CD4-positive, alpha-beta T cell treated with Interleukin-1 beta for 1 hour (primary cell): ENCODE results near the gene SCNN1A.

Source experiments
- DNase-seq, 2 donors: peaks; one replicate each; pipeline ENCODE4 v3.0.0-alpha.2; 2020 to 2022

The SCNN1A gene

DNA sequence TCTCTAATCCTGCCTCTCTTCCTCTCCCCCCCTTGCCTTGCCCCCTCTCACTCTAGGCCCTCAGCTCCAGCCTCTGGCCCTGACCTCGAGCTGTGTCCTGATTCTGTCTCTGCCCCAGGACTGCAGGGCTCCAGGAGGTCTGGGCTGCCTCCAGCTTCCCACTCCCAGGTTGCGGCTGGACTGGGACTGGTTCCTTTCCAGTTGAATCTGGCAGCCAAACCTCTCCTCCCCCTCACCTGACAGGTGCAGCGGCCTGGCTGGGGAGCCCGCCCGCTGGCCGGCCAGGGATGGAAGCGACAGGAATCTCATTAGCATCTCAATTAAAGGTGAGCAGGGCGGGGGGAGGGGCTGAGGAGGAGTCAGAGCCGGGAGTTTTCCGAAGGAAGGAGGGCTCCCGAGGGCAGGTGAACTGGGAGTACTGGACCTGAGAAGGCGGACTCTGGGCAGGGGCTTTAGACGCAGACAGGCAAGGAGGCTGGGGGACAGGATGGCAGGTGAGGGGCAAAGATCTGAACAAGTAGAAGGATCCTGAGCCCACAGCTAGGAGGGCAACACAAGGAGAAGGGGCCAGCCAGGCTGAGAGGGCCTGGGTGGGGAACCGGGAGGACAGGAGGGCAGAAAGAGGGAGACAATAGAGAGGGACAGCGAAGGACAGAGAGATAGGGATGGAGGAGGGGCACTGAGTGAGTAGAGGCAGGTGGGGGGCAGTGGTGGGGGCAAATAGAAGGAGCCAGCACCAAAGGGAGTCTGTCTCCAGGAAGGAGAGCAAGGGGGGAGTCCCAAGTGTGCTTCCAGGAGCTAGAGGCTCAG lies at the start of gene SCNN1A:
Gene SCNN1A (minus strand): TSS at position 295 of the 810 bp plus-strand sequence. CDS start 780 bp downstream, outside the sequence.
- no peak for DNase-seq

DNA sequence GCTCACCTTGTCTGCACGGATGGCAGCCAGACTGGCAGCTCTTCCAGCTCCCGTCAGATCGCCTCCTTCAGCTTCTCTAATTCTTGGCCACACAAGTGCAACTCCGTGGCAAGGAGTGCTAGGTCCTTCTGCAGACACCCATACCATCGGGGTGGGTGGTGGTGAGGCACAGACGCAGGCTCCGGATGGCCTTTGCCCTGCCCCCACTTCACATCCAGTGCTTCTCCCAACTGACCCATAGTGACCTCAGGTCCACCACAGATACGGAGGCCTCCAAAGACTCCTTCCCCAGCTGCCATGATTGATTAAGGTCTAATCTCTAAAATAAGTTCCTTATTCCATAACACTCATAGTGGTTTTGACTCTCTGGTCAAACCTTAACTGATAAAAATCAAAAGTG lies 49.5 kb upstream of the SCNN1A start:
- DNase-seq: no peak

- no peak for DNase-seq
These were observed 48.6 kb upstream of the SCNN1A start for GRCh38 chr12:6424008-6424347.

GRCh38 chr12:6423267-6424007 lies 48.1 kb upstream of the SCNN1A start:
- DNase-seq: peak; percentile 84 to 87

DNA sequence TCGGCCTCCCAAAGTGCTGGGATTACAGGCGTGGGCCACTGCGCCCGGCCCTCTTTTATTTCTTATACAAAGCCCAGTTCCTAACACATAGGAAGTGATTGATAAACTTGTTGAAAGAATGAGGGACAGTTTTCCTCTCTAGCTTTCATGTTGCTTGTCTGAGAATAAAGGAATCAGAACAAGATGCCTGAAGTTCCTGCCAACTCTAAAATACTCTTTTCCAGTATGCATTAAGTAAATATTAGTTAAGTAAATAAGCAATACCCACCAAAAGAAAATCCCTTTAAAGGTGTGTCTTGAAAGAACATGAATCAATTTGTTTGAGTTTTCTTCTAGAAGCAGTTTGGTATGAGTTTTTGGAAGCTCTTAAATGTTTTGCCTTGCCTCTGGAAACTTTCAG lies 45.0 kb upstream of the SCNN1A start:
- no peak for DNase-seq

- no peak for DNase-seq
These were observed 43.4 kb upstream of the SCNN1A start for GRCh38 chr12:6418796-6419195.

- DNase-seq: peak in 1 of 2 donors; percentile 26
These were observed 41.2 kb upstream of the SCNN1A start for GRCh38 chr12:6416596-6416995.

- no peak for DNase-seq
These were observed 32.0 kb upstream of the SCNN1A start for GRCh38 chr12:6407236-6407954.

- no peak for DNase-seq
These were observed 30.6 kb upstream of the SCNN1A start for GRCh38 chr12:6405963-6406362.

- DNase-seq: no peak
These were observed 29.0 kb upstream of the SCNN1A start for GRCh38 chr12:6404390-6404789.

DNA sequence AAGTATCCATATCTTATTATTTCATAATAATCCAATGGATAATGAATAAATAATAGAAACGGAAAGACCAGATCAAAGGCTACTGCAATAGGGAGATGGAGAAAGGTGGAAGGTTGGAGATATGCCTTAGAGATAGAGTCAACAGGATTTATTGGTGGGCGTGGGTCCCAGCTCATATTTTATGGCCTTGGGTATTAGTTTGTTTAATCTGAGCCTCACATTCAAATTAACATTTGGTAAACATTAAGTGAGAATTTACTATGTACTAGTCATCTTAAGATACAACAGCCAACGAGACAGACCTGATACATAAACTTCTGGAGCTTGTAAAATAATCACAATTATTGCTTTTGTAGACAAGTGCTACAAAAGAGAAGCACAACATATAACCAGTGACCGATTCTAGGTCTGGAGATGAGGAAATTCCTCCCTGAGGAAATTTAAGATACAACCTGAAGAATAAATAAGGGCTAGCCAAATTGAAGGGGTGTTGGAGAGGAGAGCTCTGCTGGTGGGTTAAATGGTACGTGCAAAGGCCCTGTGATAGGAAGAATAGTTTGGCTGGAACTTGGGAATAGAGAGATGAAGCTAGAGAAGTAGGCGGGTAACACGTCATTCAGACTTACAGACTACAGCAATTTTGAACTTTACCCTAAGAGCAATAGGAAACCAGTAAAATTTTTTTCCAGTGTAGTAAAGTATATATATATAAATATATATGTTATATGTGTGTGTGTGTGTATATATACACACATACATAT lies 24.7 kb upstream of the SCNN1A start:
- DNase-seq: no peak

DNA sequence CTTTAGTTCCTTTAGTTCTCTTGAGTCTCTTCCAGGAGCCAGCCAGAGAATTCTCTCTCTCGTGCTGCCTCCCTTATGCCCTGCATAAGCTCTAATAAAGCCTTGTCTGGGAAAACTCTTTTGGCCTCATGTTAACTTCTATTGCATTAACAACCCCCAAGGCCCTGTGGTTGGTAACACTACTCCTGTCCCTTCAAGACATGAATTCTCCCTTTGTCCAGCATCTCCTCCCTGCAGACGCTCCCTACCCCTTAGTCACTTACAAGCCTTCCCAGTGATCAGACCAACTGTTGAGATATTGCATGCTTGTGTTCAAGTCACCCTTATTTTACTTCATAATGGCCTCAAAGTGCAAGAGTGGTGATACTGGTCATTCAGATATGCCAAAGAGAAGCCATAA lies 20.7 kb upstream of the SCNN1A start:
- DNase-seq: no peak

DNA sequence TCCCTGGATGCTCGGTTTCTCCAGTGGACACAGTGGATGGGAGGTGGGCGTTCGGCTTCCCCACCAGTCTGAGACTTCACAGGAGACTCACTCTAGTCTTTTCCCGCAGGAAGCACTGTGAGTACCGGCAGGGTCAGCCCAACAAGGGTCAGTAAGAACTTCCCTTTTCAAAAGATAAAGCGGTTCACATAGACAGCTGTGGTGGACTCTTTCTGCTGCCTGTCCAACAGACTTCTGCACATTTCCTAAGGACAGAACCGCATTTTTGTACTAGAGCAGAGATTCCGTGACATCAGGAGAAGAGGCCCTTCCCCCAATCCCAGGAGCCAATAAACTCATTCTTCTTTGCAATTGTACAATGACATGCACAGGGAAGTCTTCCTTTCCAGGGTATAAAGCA lies 19.0 kb upstream of the SCNN1A start:
- DNase-seq: no peak

- no peak for DNase-seq
These were observed 17.7 kb upstream of the SCNN1A start for GRCh38 chr12:6393109-6393508.

GRCh38 chr12:6392504-6392903 lies 17.1 kb upstream of the SCNN1A start:
- no peak for DNase-seq

DNA sequence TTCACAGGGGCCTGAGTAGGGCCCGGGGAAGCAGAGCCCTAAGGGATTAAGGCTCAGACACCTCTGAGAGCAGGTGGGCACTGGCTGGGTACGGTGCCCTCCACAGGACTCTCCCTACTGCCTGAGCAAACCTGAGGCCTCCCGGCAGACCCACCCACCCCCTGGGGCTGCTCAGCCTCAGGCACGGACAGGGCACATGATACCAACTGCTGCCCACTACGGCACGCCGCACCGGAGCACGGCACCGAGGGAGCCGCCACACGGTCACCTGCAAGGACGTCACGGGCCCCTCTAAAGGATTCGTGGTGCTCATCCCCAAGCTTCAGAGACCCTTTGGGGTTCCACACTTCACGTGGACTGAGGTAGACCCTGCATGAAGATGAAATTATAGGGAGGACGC lies 15.7 kb upstream of the SCNN1A start:
- DNase-seq: no peak

- DNase-seq: no peak
These were observed 14.9 kb upstream of the SCNN1A start for GRCh38 chr12:6390084-6390799.

GRCh38 chr12:6387541-6387940 lies 12.2 kb upstream of the SCNN1A start:
- DNase-seq: no peak

GRCh38 chr12:6386491-6386890 lies 11.1 kb upstream of the SCNN1A start:
- no peak for DNase-seq

DNA sequence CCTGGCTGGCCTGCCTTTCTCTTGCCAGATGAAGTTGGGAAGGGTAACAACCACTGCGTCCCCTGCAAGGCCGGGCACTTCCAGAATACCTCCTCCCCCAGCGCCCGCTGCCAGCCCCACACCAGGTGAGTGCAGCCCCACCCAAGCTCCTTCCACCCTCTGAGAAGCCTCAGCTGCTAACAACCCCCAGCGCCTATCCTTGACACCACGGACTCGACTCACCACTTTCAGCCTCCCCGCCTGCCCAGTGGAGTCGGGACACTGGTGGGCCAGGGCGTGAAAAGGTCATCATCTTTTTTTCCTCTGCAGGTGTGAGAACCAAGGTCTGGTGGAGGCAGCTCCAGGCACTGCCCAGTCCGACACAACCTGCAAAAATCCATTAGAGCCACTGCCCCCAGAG lies 10.7 kb upstream of the SCNN1A start:
- DNase-seq: no peak

DNA sequence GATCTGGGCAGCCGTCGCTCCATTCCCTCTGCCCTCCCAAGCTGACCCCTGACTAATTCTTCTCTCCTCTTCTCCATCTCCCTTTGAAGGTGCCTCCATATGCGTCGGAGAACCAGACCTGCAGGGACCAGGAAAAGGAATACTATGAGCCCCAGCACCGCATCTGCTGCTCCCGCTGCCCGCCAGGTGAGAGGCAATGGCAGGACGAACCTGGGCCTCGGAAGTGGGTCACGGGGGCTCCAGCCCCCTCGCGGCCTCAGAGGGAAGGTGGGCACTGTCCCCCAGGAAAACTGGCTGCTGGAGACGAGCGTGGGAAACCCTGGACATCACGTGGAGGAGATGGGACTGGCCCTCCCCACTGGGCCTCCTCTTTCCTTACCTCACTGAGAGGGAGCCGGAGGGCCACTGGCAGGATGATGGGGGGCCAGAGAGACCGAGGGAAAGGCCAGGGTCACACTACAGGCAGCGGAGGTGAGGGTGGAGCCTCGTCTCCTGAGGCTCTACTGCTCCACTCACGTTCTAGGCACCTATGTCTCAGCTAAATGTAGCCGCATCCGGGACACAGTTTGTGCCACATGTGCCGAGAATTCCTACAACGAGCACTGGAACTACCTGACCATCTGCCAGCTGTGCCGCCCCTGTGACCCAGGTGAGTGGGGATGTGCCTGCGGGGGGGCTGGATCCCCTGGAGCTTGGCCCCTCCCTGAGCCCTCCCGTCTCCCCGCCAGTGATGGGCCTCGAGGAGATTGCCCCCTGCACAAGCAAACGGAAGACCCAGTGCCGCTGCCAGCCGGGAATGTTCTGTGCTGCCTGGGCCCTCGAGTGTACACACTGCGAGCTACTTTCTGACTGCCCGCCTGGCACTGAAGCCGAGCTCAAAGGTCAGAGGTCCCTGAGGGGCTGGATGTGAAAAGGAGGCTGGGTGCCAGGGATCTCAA lies 9.4 kb upstream of the SCNN1A start:
- DNase-seq: no peak
